ENCODE measurements around the gene UBR1.
"Not testable (repeated sequence)": the region's sequence is repeated elsewhere in the genome, so short reads cannot be mapped to it uniquely, and the experiment has no call there.

UBR1 gene

GRCh38 chr15:43048935-43049334, 56.9 kb downstream of the UBR1 start:
- DNase-seq, result no peak

- DNase-seq, result no peak
Observed at GRCh38 chr15:43046484-43046883, 59.4 kb downstream of the UBR1 start.

- DNase-seq, result no peak
Observed at GRCh38 chr15:43042885-43043284, 63.0 kb downstream of the UBR1 start.

GRCh38 chr15:43041085-43041484, 64.8 kb downstream of the UBR1 start:
- not testable (repeated sequence) for DNase-seq

- not testable (repeated sequence) for DNase-seq
Observed at GRCh38 chr15:43035240-43035639, 70.6 kb downstream of the UBR1 start.

GRCh38 chr15:43029476-43029875, 76.4 kb downstream of the UBR1 start:
- no peak for DNase-seq

- no peak for DNase-seq
Observed at GRCh38 chr15:43025150-43025549, 80.7 kb downstream of the UBR1 start.

- DNase-seq, result not testable (repeated sequence)
Observed at GRCh38 chr15:43014671-43015070, 91.2 kb downstream of the UBR1 start.

GRCh38 chr15:43009206-43009605, 96.6 kb downstream of the UBR1 start:
- DNase-seq, result no peak

GRCh38 chr15:43008150-43008549, 97.7 kb downstream of the UBR1 start:
- no peak for DNase-seq

GRCh38 chr15:43007551-43007950, 98.3 kb downstream of the UBR1 start:
- no peak for DNase-seq

- no peak for DNase-seq
Observed at GRCh38 chr15:43006991-43007390, 98.8 kb downstream of the UBR1 start.

- DNase-seq, result not testable (repeated sequence)
Observed at GRCh38 chr15:43004886-43005595, 100.8 kb downstream of the UBR1 start.

- no peak for DNase-seq
Observed at GRCh38 chr15:42999201-42999779, 106.5 kb downstream of the UBR1 start.

- DNase-seq, result no peak
Observed at GRCh38 chr15:42996871-42997270, 109.0 kb downstream of the UBR1 start.

GRCh38 chr15:42994546-42994945, 111.3 kb downstream of the UBR1 start:
- no peak for DNase-seq

- DNase-seq, result no peak
Observed at GRCh38 chr15:42992626-42993025, 113.2 kb downstream of the UBR1 start.

- no peak for DNase-seq
Observed at GRCh38 chr15:42986693-42987342, 119.0 kb downstream of the UBR1 start.

- no peak for DNase-seq
Observed at GRCh38 chr15:42984493-42985034, 121.3 kb downstream of the UBR1 start.

GRCh38 chr15:42979113-42979512, 126.7 kb downstream of the UBR1 start:
- DNase-seq, result not testable (repeated sequence)

- DNase-seq, result no peak
Observed at GRCh38 chr15:42974202-42974862, 131.5 kb downstream of the UBR1 start.

- DNase-seq, result no peak
Observed at GRCh38 chr15:42973114-42973513, 132.7 kb downstream of the UBR1 start.

GRCh38 chr15:42971830-42972229, 134.0 kb downstream of the UBR1 start:
- DNase-seq, result no peak
